ENCODE measurements around the gene PAF1. TPM values are rescaled to one million over a fixed set of nuclear protein-coding genes. Genes with fewer than 3 reads are reported as not detected.

PAF1 gene
- total RNA-seq, 2 donors from 2014 or later = 31.9 to 41.6 TPM

DNA sequence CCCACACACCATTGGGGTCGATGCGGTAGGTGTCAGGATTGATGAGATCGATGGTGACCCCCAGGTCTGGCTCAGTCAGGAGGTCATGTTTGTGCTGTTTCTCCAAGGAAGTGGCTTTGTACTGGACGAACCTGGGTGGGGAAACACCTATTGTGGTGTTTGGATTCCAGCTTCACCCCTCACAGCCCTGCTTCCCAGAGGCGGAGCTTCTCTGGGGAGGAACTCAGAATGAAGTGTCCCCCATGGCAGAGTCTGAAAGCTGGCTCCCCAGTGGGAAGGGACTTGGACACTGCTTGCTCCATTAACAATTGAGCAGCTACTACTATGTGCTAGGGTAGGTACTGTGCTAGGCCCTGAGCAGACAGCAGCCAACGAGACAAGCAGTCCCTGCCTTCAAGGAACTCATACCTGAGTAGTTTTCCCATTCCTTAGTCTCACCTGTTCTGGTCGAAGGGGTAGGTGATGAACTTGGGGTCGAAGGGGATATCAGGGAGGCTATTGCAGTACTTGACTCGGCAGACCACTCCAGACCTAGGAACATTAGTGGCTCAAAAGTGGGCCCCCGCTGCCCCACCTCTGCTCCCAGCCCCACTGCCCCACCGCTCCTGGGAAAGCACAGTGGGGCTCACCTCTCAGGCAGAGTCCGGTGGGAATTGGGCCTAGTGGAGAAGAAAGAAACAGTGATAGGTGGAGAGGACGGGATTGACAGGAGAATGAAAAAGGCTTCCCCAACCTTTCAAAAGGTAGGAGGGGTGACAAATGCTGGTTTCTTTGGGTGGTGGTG is 1.1 kb downstream of the PAF1 start:
- H3K4me3 ChIP-seq = peak overlapping the region; percentile 83
- peaks cover 9% of the 10 kb centered on the region for H3K4me1 ChIP-seq
- no peak for DNase-seq
- H3K27me3 ChIP-seq = no peaks in the 10 kb centered on the region
- H3K27ac ChIP-seq = peak overlapping the region; percentile 81
- H3K9ac ChIP-seq (ENCODE audit: low read depth in 2 of 2, low read length in 2 of 2) = peak overlapping the region; percentile 96 to 99
- H3K9me3 ChIP-seq = no peaks in the 10 kb centered on the region
- intact Hi-C loops (cut with DNase I) = no loop called here
- TF ChIP-seq, protein P1, sequence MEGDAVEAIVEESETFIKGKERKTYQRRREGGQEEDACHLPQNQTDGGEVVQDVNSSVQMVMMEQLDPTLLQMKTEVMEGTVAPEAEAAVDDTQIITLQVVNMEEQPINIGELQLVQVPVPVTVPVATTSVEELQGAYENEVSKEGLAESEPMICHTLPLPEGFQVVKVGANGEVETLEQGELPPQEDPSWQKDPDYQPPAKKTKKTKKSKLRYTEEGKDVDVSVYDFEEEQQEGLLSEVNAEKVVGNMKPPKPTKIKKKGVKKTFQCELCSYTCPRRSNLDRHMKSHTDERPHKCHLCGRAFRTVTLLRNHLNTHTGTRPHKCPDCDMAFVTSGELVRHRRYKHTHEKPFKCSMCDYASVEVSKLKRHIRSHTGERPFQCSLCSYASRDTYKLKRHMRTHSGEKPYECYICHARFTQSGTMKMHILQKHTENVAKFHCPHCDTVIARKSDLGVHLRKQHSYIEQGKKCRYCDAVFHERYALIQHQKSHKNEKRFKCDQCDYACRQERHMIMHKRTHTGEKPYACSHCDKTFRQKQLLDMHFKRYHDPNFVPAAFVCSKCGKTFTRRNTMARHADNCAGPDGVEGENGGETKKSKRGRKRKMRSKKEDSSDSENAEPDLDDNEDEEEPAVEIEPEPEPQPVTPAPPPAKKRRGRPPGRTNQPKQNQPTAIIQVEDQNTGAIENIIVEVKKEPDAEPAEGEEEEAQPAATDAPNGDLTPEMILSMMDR (IDR thresholded peaks at IDR 0.05) = no peak
- H3K36me3 ChIP-seq = peaks cover 4% of the 10 kb centered on the region

- no peak for DNase-seq
- Histone ChIP-seq H3K9me3 (no peaks in the 10 kb centered on the region), H3K9ac (ENCODE audit: low read depth in 2 of 2, low read length in 2 of 2) (no peak overlapping the region), H3K4me3 (no peak overlapping the region), H3K36me3 (peaks cover 4% of the 10 kb centered on the region), H3K4me1 (peaks cover 9% of the 10 kb centered on the region), H3K27ac (no peak overlapping the region), H3K27me3 (no peaks in the 10 kb centered on the region)
- TF ChIP-seq, protein P1 (IDR thresholded peaks at IDR 0.05) = no peak
- intact Hi-C loops (cut with DNase I) = no loop called here
Observed at GRCh38 chr19:39388657-39389056, 2.2 kb downstream of the PAF1 start.

GRCh38 chr19:39386557-39386956 is 4.3 kb downstream of the PAF1 start:
- intact Hi-C loops (cut with DNase I) = no loop called here
- no peak for DNase-seq

DNA sequence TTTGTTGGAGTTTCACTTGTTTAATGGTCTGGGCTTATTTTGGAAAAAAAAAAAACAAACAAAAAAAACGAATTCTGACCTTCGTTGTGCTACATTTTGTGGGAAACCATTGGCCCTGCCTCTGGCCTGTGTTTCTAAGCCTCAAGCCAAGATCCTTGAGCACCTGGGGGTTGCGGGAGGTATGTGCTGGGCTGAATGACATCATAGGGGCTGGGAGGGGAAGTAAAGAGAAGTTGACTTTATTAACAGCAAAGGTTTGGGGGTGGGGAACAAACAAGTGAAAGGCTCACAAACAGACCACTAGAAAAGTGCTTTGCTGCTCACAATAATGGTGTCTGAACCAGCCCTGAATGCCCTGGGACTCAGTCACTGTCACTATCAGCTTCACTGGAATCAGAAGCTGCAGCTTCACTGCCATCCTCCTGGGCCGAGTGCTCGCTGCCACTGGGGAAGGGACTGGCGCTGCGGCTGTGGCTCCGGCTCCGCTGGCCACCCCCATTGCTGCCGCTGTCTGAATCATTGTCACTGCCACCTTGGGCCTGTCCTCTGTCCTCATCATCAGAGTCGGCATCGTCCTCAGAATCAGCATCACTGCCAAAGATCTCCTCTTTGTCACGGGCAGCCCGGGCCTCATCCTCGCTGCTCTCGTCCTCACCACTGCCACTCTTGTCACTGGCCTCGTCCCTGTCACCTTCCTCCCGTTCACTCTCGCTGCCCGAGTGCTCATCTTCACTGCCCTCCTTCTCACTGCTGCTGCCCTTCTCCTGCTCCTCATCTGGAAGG is 5.1 kb downstream of the PAF1 start:
- TF ChIP-seq, protein P1 (IDR thresholded peaks at IDR 0.05) = no peak
- DNase-seq = no peak
- H3K27me3 ChIP-seq = no peaks in the 10 kb centered on the region
- H3K36me3 ChIP-seq = peaks cover 8% of the 10 kb centered on the region
- no peaks in the 10 kb centered on the region for H3K9me3 ChIP-seq
- no peak overlapping the region for H3K4me3 ChIP-seq
- H3K27ac ChIP-seq = no peak overlapping the region
- intact Hi-C loops (cut with DNase I) = no loop called here
- H3K4me1 ChIP-seq = peaks cover 5% of the 10 kb centered on the region
- no peak overlapping the region for H3K9ac ChIP-seq (ENCODE audit: low read depth in 2 of 2, low read length in 2 of 2)

More at GRCh38 chr19:39386557-39386956, 4.3 kb downstream of the PAF1 start:
- H3K4me3 ChIP-seq = no peak overlapping the region
- no peaks in the 10 kb centered on the region for H3K9me3 ChIP-seq
- H3K27ac ChIP-seq = no peak overlapping the region
- peaks cover 5% of the 10 kb centered on the region for H3K4me1 ChIP-seq
- no peak overlapping the region for H3K9ac ChIP-seq (ENCODE audit: low read depth in 2 of 2, low read length in 2 of 2)
- TF ChIP-seq, protein P1 (IDR thresholded peaks at IDR 0.05) = no peak
- peaks cover 4% of the 10 kb centered on the region for H3K36me3 ChIP-seq
- H3K27me3 ChIP-seq = no peaks in the 10 kb centered on the region

- TF ChIP-seq, protein P1 (IDR thresholded peaks at IDR 0.05) = no peak
- no peak overlapping the region for H3K9ac ChIP-seq (ENCODE audit: low read depth in 2 of 2, low read length in 2 of 2)
- intact Hi-C loops (cut with DNase I) = no loop called here
Observed at GRCh38 chr19:39384839-39385568, 5.9 kb downstream of the PAF1 start.

More at GRCh38 chr19:39384839-39385568, 5.9 kb downstream of the PAF1 start:
- Histone ChIP-seq H3K4me1 (peaks cover 3% of the 10 kb centered on the region), H3K27ac (no peak overlapping the region), H3K36me3 (peaks cover 17% of the 10 kb centered on the region), H3K4me3 (no peak overlapping the region), H3K27me3 (no peaks in the 10 kb centered on the region), H3K9me3 (no peaks in the 10 kb centered on the region)
- no peak for DNase-seq
